Measurements from ENCODE around the gene MITF. TPM values are rescaled to one million over a fixed set of nuclear protein-coding genes. Genes with fewer than 3 reads are reported as not detected.
"Not testable (repeated sequence)": the region's sequence is repeated elsewhere in the genome, so short reads cannot be mapped to it uniquely, and the experiment has no call there.

MITF gene
- polyA plus RNA-seq, 1 donor = 9.0 TPM

DNA sequence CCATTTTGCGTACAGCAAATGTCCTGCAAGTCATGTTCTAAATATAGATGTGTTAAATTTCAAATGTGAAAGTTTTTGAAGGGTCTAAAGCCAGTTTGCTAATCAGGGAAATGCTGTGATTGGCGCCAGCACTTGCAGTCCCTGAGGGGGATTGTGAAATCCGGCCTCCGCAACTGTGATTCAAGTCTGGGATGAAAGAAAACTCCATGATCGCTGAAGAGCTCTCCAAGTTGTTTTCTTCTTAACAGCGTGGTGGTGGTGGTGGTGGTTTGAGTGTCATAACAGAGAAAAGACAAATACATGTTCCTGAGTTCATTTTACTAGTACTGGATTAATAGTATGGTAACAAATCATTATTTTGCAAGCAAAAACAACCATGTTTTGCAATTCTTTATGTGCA, 51.8 kb downstream of the MITF start:
- no peak for DNase-seq

DNA sequence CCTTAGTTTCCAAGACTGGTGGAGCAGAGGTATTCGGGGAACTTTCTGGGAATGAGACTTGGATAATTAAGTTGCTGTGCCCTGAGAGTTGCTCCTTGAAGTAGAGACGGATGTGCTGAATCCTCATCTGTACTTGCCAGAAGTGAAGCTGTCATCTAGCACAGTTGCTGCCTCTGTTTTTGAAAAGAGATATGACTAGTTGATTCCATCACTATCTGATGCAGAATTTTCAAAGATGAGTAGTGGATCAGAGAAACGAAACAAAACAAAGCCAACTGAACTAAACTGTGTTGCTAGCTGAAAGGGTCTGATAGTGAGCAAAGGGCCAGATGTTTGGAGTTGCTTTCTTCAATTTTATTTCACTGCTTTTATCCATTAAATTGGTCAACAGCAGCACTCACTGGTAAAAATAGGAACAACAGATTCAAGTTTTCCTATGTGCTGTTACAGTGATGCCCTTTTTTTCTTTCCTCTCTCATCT, 52.7 kb downstream of the MITF start:
- DNase-seq = peak; percentile 44

DNA sequence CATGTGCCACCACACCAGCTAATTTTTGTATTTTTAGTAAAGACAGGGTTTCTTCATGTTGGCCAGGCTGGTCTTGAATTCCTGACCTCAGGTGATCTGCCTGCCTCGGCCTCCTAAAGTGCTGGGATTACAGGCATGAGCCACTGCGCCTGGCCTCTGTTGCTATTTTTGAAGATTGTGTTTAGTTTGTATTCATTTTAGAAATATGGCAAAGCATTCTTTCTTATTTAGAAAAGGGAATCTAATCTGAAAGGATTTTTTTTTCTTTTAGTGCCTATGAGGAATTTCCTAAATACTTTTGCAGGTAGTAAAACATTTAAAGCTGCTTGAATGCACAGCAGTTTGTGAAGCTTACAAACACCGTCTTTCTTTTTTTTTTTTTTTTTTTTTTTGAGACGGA, 56.9 kb downstream of the MITF start:
- DNase-seq = not testable (repeated sequence)

DNA sequence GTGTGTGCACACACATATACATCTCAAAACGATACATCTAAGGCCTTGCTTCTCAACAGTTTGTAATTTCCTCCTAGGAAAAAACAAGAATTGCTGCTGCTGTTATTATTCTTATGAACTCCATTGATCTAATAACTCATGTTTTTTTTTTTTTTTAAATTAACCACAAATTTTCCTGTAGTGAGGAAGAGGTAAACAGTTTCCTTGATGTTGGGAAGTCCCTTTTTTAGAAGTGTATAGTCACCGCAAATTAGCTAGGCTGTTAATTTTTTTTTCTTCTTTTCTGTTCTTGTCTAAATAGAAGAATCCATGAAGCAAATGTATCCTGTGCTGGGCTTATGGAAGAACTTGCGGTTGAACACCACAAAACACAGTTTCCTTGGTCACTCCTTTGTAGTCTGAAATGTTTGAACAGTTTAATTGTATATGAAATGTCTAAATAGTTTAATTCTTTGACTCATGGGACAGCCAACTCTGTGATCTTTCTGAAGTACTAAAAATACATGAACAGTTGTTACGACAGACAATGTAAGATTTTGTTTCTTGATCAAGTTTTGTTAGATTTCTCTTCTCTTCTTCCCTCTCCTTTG, 64.5 kb downstream of the MITF start:
- DNase-seq = no peak

DNA sequence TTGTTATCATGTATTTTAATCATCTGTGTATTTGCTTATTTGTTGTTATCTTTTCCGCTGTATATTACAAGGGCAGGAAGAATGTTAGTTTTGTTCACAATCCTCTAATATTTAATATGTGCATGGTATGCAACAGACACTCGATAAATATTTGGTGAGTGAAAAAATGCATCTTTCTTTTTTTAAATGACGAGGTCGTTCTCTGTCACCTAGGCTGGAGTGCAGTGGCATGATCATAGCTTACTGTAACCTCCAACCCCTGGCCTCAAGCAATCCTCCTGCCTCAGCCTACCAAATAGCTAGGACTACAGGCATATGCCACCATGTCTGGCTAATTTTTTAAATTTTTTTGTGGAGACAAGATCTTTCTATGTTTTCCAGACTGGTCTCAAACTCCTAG, 66.2 kb downstream of the MITF start:
- no peak for DNase-seq

DNA sequence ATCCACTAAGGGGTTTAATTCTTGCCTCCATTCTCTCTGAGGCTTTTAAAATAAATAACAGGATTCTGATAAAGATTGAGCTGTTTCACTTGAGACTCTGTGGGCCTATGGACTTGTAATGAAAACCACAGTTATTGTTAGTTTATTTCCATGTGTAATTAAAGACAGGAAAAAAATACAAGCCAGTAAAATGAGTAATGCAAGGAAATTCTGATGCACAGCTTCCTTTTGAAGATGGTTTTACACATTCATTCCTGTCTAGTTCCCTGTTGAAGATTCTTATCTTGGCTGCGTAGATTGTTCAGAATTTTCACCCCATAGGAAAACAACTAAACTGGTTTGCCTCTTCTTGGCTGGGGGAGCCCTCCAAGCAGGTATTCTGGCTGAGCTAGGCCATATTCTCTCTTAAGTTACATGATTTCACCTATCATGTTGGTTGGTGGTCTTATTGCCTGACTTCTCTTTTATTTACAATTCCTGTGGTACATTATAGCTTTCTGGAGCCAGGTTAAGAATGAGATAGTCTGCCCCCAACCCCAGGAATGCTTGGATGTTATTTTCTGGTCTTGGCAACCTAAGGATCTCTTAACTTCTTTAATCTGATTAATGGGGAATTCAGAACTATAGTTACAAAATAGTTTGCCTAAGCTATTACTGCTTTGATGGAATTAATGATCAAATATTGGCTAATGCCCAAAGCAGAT, 67.6 kb downstream of the MITF start:
- no peak for DNase-seq

DNA sequence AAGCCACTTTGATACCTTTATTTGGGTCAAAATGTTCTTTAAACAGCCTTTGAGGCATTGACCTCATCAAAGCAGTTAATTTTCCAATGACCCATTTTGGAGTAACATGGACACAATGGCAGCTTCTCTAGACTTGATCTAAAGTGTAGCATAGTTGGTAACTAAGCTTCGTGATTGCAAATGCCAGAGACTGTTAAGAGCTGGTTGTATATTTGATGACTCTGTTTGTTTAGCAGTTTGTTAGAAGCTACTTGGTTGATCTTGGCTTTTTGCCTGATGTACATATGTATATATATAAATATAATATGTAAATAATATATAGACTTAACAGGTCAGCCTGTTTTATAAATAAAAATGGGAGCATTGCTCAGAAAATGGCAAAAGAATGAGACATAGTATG, 68.4 kb downstream of the MITF start:
- DNase-seq = no peak

DNA sequence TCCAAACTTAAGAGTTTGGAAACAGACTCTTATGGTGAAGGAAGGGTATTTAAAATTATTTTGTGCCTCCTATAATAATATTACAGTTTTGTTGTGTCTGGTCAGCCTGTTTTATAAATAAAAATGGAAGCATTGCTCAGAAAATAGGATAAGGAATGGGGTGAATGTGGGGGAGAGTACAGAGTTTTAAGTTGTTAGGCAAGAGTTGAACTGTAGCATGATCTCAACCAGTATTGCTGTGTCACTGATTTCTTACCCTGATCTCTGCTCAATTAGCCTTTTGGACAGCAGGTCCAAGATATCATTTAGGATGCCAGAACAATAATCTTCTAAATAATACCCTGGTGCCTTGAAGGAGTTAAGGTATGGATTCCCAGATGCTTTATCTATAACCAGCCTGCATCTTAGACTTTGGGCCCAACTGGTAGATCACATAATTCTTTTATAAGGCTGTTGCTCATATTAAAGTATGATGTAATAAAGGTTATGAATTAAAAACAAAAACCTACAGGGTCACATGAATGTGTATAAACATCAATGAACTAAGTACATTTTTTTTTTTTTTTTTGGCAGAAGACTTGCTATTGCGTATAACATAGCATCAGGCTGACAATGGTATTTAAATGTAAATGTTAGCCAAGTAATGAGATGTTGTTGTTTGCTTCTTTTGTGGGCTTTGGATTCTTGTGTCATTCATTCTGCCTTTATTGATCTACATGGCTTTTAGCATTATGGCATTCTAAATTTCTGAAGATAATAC, 70.0 kb downstream of the MITF start:
- no peak for DNase-seq

DNA sequence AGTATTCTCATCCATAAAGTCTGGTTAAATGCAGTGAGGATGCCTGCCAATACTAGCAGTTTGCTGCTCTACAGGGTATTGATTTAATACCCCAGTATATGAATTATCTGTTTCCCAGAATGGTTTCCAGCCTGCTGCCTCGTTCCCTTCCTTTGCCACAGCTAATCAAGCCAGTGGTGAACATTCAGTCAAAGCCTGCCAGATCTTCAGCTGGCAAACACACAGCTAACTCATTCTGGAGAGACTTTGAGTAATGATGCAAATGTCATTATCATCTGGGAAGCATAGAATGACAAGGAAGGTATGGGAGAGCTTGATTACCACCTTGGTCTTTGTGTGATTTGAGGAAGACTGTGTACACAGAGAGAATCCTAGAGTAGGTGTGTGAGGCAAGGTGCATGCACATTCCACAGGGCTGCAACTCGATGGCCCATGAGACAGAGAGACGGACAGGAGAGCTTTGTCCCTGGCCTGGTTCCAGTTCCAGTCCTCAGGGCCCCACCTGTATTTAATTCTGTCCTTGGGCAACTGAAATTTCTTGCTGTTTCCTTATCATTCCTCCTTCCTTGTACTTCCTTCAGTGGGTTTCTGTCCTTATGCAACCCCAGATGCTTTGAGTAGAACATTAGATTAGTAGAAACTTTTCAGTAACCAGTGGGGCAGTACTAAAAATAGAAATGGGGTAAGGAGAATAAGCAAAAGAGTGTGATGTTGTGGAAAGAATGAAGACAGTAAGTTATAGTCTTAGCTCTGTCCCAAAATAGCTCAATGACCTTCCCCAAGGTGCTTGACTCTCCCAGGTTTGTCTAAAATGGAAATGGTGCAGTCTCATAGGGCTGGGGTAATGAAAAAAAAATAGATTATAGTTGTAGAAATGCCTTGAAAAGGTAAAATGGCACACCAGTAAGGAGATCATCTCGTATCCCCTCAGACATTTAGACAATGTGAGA, 72.5 kb downstream of the MITF start:
- no peak for DNase-seq

DNA sequence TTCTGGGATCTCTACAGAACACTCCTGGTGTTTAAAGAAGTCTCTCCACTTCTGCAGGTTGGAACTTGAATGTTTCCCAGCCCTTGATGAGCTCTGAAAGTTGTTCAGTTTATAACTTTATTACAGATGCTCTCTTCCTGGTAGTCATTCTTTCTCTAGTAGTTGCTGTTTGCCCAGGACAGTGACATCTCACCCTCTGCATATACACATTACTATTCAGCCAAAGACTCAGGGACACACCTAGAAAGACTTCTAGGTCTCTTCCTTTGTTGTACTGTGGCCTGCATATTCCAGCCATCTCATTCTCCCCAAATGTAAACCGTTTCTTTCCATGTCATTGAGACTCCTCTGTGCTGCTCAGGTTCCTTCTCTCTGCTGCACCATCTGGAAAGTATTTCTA, 76.7 kb downstream of the MITF start:
- DNase-seq = no peak

DNA sequence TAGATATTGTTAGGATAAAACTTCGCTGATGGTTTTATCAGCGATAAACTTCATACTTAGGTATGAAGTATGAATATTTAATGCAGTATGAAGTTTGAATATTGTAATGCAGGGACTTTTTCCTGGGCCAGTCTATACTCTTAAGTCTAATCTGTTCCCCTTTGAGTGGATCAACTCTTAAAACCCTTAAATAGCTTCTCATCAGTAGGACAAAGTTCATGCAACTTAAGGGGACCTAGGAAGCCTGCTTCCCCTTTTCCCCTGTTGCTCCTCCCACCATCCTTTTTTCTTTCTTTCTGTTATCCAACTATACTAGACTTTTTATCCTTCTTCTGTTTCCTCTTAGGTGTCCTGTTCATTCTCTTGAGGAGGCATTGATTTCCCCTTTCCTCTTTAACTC, 78.7 kb downstream of the MITF start:
- DNase-seq = no peak

DNA sequence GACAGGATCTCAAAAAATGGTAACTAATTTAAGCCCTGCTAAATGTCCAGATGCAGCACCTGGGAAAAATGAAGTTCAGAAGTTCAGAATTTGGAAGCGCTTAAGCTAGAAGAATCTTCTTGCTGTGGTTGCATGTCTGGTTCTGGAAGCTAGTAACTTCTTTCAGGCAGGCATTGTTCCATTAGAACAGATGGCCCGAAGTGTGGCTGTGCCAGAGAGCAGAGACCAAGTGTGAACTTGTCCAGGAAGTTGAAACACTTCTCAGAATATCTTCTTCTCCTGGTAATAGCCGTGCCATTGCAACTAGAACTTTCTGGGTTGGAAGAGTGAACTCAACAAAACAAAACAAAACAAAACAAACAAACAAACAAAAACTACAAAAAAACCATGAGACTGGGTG, 80.0 kb downstream of the MITF start:
- peak; percentile 32 for DNase-seq

DNA sequence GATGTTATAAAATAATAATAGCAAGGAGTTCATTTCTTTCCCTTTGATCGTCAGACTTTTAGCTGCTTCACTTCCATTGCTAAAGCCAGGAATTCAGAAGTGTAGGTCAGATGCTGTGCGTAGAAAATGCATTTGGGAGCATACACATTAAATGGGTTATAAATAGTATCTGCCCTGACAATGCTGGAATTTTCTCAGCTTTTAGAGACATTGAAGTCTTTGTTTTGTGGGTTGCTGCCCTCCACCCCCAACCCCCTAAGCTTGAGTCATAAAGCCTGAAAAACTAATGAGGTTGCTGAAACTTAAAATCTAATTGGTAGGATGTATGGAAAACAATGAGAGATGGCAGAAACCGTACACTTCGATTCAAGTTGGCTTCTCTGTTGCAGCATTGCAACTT, 81.9 kb downstream of the MITF start:
- peak; percentile 19 for DNase-seq

DNA sequence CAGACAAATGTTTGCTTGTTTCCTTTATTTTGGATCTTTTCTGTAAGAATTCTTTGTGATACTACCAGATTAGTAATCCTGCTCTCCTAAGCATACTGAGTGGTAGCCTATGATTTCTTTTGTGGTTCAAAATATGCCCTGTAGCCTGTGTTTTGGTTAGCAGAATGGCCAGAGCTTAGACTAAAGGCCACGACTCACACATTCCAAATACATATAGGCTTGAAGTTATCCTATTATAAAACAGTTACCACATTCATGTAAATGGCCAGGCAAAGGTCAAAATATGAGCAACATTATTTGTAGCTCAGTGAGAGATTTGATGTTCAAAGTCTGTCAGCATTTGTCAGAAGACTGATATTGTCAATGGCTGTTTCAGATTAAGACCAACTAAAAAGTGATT, 84.5 kb downstream of the MITF start:
- no peak for DNase-seq

DNA sequence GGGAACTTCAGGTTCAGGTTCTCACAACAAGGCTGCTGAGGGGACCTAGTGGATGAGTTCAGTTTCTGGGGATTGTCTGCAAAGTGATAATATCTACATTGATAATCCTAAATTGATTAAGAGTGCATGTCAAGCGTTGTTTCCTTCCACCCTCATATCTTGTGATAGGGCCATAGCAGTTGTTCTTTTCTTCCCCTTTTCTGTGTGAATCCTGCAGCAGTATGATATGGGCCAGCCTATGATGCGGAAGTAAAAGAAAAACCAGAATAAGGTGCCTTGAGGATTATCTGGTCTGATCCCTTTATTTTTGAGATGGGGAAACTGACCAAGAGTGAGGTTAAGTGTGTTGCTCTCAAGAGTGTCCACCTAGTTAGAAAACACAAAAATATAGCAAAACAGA, 86.2 kb downstream of the MITF start:
- DNase-seq = no peak

DNA sequence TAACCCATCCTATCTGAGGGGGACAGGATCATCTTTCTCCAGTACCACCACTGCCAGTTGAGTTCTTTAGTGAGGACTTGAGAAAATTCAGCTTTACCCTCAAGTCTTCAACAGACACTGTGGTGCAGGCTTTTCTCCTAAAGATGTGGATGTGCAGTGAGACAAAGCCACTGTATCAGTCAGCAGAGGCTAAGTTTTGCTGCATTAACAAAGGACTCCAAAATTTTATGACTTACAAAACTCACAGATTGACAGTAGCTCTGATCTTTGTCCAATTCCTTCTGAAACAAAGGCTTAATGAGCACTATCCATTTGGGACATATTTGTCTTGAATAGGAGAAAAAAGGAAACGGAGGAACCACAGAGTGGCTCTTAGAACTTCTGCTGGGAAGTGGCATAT, 87.9 kb downstream of the MITF start:
- DNase-seq = no peak

DNA sequence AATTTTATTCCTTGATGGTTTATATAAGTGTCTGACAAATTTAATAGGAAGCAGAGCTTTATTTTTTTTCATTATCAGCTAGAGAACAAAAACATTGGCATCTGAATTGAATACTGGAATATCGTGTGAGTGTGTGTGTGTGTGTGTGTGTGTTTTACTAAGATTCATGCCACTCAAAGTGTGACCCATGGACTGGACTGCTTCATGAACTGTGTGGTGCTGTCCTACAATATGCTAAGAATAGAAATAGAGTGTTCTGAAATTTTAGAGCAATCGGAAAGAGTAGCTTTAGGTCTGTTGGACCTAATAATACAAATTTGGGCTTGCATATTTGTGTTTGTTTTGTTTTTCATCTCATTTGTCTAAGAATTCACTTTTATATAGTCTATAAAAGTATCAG, 89.6 kb downstream of the MITF start:
- DNase-seq = no peak

DNA sequence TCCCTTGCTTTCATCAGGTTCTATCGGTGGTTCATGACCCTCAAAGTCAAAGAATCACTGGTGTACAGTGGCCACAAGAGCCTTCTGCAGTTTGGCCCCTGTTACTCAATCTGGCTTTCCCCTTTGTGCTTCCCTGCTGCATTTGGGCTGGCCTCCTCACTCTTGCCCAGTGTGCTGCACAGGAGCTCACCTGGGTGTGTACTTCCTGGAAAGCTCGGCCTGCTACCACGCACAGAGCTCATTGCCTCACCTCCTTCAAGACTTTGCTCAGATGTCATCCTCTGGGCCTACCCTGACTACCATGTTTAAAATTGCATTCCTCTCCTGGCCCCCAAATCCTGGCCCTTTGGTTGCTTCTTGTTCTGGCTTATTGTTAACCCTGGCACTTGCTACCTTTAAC, 90.9 kb downstream of the MITF start:
- DNase-seq = no peak

DNA sequence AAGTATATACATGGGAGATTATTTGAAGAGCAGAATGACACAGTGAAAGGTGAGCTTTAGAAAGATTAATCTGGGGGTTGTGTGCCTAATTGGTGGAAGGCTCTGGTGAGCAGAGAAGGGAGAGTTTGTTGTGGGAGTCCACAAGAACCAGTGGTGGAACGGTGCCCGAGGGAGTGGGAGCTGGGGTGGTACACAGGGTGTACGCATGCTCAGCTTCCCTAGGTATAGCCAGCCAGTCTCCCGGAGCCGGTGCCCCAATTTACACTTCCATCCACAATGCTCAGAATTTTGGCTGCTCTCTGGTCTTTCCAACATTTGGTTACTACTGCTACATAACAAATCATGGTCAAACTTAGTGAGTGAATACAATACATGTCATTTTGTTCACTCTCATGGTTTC, 92.5 kb downstream of the MITF start:
- DNase-seq = no peak

DNA sequence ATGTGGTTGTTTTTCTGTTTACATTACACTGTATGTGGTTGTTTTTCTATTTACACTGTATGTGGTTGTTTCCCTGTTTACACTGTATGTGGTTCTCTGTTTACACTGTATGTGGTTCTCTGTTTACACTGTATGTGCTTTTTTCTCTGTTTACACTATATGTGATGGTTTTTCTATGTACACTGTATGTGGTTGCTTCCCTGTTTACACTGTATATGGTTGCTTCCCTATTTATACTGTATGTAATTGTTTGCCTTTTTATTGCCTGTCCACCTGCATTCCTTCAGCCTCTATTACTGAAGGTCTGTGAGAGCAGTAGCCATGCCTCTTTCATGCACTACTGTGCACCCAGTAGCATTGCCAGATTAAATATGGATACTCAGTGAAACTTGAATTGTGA, 94.3 kb downstream of the MITF start:
- DNase-seq = no peak

DNA sequence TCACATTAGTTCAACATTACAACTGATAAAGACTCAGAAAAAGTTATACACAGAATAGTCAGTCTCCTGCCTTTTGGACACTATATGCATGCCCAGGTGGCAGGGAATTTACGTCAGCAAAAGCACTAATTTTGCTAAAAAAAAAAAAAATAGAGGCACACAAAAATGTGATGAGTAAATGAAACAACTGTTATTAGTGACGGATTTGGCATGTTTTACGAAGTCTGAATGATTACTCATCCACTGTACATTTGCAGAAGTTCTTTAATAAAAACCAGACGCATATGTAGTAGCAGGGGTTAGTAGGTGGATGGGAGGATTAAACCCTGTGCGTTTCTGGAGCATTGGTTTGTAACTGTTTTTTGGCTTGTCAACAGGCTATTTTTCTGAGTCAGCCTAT, 99.0 kb downstream of the MITF start:
- peak; percentile 22 for DNase-seq

DNA sequence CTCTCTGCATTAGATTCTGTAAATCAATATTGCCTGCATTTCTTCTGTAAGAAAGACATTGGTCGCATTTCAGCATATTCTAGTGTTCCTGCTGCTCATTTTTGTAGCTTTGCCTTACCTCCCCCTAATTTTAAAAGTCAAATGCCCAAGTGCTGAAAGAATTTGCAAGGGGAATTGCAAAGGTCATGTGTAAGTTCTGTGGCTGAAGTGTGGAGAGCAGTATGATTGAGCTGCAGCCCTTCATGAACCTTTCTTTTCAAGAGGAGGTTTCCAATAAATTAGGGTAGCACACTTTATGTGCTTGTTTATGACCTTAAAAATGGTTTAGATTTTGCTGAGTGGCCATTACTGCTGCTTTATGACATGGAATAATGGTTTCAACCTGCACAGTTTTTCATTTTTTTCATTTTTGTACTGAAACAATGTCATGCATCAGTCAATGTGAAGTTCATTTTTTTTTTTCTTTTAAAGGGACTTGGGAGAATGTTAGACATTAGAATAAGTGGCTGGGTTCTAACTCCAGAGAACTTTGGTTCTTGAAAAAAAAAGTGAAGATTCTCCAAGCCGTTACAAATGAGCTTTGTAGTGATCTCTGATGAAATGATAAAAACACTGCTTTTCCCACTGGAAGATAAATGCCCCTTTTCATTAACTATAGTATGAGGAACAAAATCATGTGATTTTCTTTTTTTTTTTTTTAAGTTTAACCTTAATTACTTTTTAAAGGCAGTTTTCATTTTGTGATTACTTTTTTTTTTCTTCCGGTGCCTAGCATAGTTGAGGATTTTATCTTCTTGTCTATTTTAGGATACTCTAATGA, 99.6 kb downstream of the MITF start:
- no peak for DNase-seq

Data from hindlimb muscle (tissue), 1 donor.